VCaP (cell line): ENCODE measurements around the gene ZFPM1.

Experiments used
- H3K27ac ChIP-seq: fragments of 450-650 bp; 2 replicates; pipeline ENCODE4 v1.5.1; 2017
- CTCF ChIP-seq: fragments of 450-650 bp; conservative IDR thresholded peaks from 2 replicates; pipeline ENCODE4 v1.5.1; 2017; ENCODE audit warnings: mild to moderate bottlenecking, moderate library complexity

Gene ZFPM1

GRCh38 chr16:88503374-88503770 is 50.3 kb downstream of the ZFPM1 start:
- H3K27ac ChIP-seq: no peak overlapping the region
- no peak for TF ChIP-seq CTCF

- TF ChIP-seq CTCF: no peak
- no peak overlapping the region for H3K27ac ChIP-seq
Observed at GRCh38 chr16:88503771-88504488, 50.9 kb downstream of the ZFPM1 start.

DNA sequence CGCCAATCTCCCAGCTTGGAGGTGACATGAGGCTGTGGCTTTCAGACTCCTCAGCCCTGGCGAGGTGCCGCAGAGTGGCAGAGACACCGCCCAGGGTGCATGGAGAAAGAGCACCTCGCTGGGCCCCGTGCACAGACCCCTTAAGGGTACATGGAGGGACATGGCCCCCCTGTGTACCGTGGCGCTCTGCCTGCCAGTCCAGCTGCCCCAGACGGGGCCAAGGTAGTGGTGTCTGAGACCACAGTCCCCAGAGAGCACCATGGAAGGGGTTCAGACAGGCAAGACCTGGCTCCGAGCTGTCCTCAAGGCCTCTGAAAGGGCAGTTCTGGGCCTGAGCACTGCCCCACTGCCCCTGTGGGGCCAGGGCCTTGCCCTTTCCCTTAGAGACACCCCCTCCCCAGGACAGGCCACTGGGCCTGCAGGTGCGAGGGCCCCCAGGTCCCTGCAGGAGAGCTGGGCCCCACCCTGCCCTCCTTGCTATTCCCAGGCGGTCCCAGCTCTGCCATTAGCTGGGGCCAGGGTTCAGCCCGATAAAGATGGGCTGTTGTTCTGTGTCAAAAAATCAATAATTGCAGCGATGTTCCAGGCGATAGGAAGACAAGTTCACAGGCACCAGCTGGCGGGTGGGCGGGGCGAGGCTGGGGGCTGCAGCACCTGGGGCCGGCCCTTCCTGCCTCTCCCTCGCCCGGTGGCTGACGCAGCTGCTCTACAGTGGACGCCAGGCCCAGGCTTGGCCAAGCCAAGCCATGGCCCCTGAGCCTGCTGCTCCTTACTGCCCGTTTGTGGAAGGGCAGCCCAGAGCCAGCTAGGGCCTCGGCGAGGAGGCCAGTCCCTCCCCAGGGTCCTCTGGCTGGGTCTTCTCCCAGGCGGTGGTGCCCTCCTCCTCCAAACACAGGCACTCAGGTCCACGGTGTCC is 51.7 kb downstream of the ZFPM1 start:
- H3K27ac ChIP-seq: no peak overlapping the region
- no peak for TF ChIP-seq CTCF

- no peak for TF ChIP-seq CTCF
Observed at GRCh38 chr16:88505405-88506082, 52.5 kb downstream of the ZFPM1 start.

GRCh38 chr16:88506723-88507122 is 53.6 kb downstream of the ZFPM1 start:
- no peak overlapping the region for H3K27ac ChIP-seq
- no peak for TF ChIP-seq CTCF

More at GRCh38 chr16:88505405-88506082, 52.5 kb downstream of the ZFPM1 start:
- no peak overlapping the region for H3K27ac ChIP-seq

DNA sequence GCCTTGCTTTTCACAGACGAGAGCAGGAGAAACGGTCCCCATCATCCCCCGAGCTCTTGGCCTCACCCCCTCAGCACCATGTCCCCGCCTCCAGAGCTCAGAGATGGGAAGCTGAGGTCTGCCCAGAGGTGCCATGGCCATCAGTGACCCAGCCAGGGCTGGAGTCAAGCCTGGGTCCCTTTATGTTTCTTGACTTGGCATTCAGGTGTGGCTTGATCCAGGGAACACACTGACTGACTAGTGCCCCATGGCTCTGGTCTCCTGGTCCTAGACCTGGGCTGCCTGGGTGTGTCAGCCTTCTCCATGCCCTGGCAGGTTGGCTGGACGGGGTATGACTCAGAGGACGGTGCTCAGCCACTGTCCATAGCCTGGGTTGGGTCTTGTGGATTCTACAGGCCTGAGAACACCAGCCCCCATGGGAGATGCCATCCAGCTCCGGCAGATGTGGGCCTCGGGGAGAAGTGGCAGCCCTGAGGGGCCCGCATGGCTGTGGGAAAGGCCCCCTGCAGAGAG is 54.2 kb downstream of the ZFPM1 start:
- H3K27ac ChIP-seq: no peak overlapping the region
- no peak for TF ChIP-seq CTCF
